GM12878 (cell line): ENCODE data around the gene FARS2. TPM values are rescaled to one million over a fixed set of nuclear protein-coding genes. Genes with fewer than 3 reads are reported as not detected.

Source experiments
- ATAC-seq: fragments of 200-7000 bp; cut with Tn5 transposase; 3 replicates; pipeline ENCODE4 v1.9.1; 2020; ENCODE audit warnings: mild to moderate bottlenecking, moderate library complexity
- BruUV-seq: library from RNA; stranded (reverse); fragments of 400-500 nt; replicated peaks from 2 replicates; lab custom pipeline; 2021; lab: Mats Ljungman, UMichigan
- CTCF ChIA-PET: fragments of 300-600 bp; sonication (Branson Sonifier 250); formaldehyde crosslinking; extraction: SDS; loops from one replicate; lab custom pipeline; 2021; ENCODE audit warnings: inconsistent platforms; lab: Yijun Ruan, JAX
- POLR2A ChIA-PET: fragments of 350-600 bp; formaldehyde crosslinking; extraction: SDS; loops from one replicate; lab custom pipeline; 2021; ENCODE audit warnings: inconsistent platforms; lab: Charles Lee
- RAD21 ChIA-PET: fragments of 300-600 bp; sonication (Branson Sonifier 250); formaldehyde crosslinking; loops from one replicate; lab custom pipeline; 2023; ENCODE audit warnings: antibody characterized with exemption; ENCODE audit not compliant: unreplicated experiment; lab: Charles Lee
- SMC1A ChIA-PET: fragments of 300-600 bp; sonication (Branson Sonifier 250); formaldehyde crosslinking; loops from one replicate; lab custom pipeline; 2023; ENCODE audit not compliant: unreplicated experiment, uncharacterized antibody; lab: Charles Lee
- DNase-seq: peaks from one replicate; pipeline ENCODE4 v3.0.0-alpha.2; 2011; ENCODE audit warnings: low read depth, low spot score
- FAIRE-seq: peaks from 3 replicates; lab custom pipeline; 2011; peaks lifted over from hg19 to GRCh38; lab: Jason Lieb, UNC
- H2AFZ ChIP-seq: 2 replicates; pipeline ENCODE4 v1.6.0; 2011; ENCODE audit warnings: low read depth, low read length, control low read depth; ENCODE audit not compliant: control insufficient read depth
- H3K27ac ChIP-seq: 2 replicates; pipeline ENCODE4 v1.5.1; 2011; ENCODE audit warnings: control low read depth; ENCODE audit not compliant: control insufficient read depth, insufficient read depth
- H3K27me3 ChIP-seq, 2 experiments: replicated peaks in 1 of 2; 2 replicates each; pipeline versions ENCODE4 v1.6.0 to v1.6.1; 2011; ENCODE audit warnings: low read length in 1 of 2; ENCODE audit not compliant: control insufficient read depth in 2 of 2, insufficient read depth in 2 of 2
- H3K36me3 ChIP-seq, 2 experiments: 2 replicates each; pipeline ENCODE4 v1.5.1; 2011; ENCODE audit warnings: low read length in 1 of 2; ENCODE audit not compliant: control insufficient read depth in 2 of 2, insufficient read depth in 2 of 2
- H3K4me1 ChIP-seq: 2 replicates; pipeline ENCODE4 v1.6.1; 2011; ENCODE audit warnings: mild to moderate bottlenecking, low read length, moderate library complexity, mixed read lengths; ENCODE audit not compliant: control insufficient read depth, insufficient read depth
- H3K4me2 ChIP-seq: 2 replicates; pipeline ENCODE4 v1.6.0; 2011; ENCODE audit warnings: control low read depth; ENCODE audit not compliant: control insufficient read depth, insufficient read depth
- H3K4me3 ChIP-seq: fragments of 200-600 bp; sonication (generic); 2 replicates; pipeline ENCODE4 v1.5.1; 2016
- H3K79me2 ChIP-seq: 2 replicates; pipeline ENCODE4 v1.6.0; 2011; ENCODE audit warnings: low read length; ENCODE audit not compliant: control insufficient read depth, insufficient read depth
- H3K9ac ChIP-seq: 2 replicates; pipeline ENCODE4 v1.8.0; 2011; ENCODE audit warnings: low read length, control low read depth, mixed read lengths; ENCODE audit not compliant: control insufficient read depth, insufficient read depth
- H3K9me3 ChIP-seq: replicated peaks from 3 replicates; pipeline ENCODE4 v1.5.1; 2011; ENCODE audit warnings: mild to moderate bottlenecking, low read length; ENCODE audit not compliant: control insufficient read depth, insufficient read depth
- H4K20me1 ChIP-seq: 2 replicates; pipeline ENCODE4 v1.6.0; 2011; ENCODE audit not compliant: control insufficient read depth, insufficient read depth
- E4F1 ChIP-seq: fragments of 450-650 bp; IDR thresholded peaks from 2 replicates; pipeline ENCODE4 v1.6.1; 2018; ENCODE audit warnings: borderline replicate concordance, mild to moderate bottlenecking; ENCODE audit not compliant: partially characterized antibody
- HCFC1 ChIP-seq: fragments of 150-350 bp; IDR thresholded peaks from 2 replicates; pipeline ENCODE4 v1.6.1; 2014; ENCODE audit warnings: low read length
- NR2C2 ChIP-seq: IDR thresholded peaks from 2 replicates; pipeline ENCODE4 v1.6.1; 2011; ENCODE audit warnings: borderline replicate concordance, low read depth; ENCODE audit not compliant: control insufficient read depth, insufficient read length
- POU2F2 ChIP-seq: IDR thresholded peaks from 3 replicates; pipeline ENCODE4 v1.6.1; 2011; ENCODE audit warnings: low read depth, mild to moderate bottlenecking, low read length, borderline replicate concordance
- ZZZ3 ChIP-seq: IDR thresholded peaks from 2 replicates; pipeline ENCODE4 v1.6.1; 2011; ENCODE audit warnings: low read depth; ENCODE audit not compliant: control insufficient read depth, insufficient read length
- whole genome bisulfite sequencing: methylation state at CpG from one replicate; pipeline ENCODE4 v1.1.6; 2016; ENCODE audit warnings: low lambda C conversion rate; ENCODE audit not compliant: insufficient replicate concordance, insufficient coverage; ENCODE audit errors: missing lambda C conversion rate; 5-methylcytosine and 5-hydroxymethylcytosine counted together
- in situ Hi-C: fragments of 300-500 bp; cut with MboI; formaldehyde crosslinking; loops from 9 replicates; pipeline ENCODE4 v1.14.3; 2018; ENCODE audit warnings: mixed read lengths
- intact Hi-C: fragments of 100-400 bp; cut with micrococcal nuclease; formaldehyde crosslinking; loops from one replicate; pipeline ENCODE4 v1.14.2; 2022; ENCODE audit not compliant: unreplicated experiment
- polyA plus RNA-seq, 11 experiments: library from polyadenylated mRNA; depleted of rRNA in 4 of 11; unstranded in 6 of 11; stranded (reverse) in 5 of 11; fragments of >200 nt; fragmentation: Nextera tagmentation in 4 of 11; fragmentation: Illumina TruSeq in 1 of 11; extraction: Ambion mirVana in 4 of 11; extraction: Trizol in 1 of 11; gene quantifications; 1 replicate in 1 of 11; 2 replicates in 10 of 11; pipeline versions ENCODE4 v1.2.1 to v1.2.3, GENCODE V29; 2011 to 2016; ENCODE audit warnings: inconsistent platforms in 2 of 11, missing spikeins in 2 of 11, low read depth in 1 of 11
- total RNA-seq, 4 experiments: library from RNA; depleted of rRNA in 3 of 4; stranded (reverse); fragments of >200 nt in 3 of 4; fragmentation: Illumina TruSeq in 1 of 4; extraction: Trizol in 1 of 4; gene quantifications; 2 replicates each; pipeline versions ENCODE4 v1.2.1 to v1.2.3, GENCODE V29; 2013 to 2021
- TF ChIP-seq, protein P1 (sequence below): fragments of 450-650 bp; IDR thresholded peaks from 2 replicates; pipeline ENCODE4 v1.6.1; 2017; ENCODE audit warnings: mild to moderate bottlenecking

FARS2 gene
- total and polyA plus RNA-seq, 10 of the 15 experiments (the other 5 are each of a cell fraction or from before 2014, with no cell fraction given) = 16.8 to 46.7 (median 25.6) TPM

DNA sequence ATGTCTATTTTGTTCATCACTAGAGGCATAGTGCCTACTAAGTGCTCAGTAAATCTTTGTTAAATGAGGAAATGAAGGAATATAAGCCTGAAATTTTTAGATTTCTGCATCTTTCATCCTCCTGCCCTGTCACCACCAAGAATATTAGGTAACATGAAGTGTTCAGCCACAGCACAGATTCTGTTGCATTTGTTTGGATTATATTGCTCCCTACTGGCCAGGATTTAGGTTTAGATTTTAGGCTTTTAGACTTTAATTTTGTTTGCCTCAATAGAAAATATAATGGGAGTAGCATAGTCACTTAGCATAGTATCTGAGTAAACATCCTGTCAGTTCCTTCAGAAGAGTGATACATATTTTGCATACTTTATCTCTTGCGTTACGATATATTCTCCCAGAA is 14.2 kb downstream of the FARS2 start (continued):
- TF ChIP-seq, protein P1, sequence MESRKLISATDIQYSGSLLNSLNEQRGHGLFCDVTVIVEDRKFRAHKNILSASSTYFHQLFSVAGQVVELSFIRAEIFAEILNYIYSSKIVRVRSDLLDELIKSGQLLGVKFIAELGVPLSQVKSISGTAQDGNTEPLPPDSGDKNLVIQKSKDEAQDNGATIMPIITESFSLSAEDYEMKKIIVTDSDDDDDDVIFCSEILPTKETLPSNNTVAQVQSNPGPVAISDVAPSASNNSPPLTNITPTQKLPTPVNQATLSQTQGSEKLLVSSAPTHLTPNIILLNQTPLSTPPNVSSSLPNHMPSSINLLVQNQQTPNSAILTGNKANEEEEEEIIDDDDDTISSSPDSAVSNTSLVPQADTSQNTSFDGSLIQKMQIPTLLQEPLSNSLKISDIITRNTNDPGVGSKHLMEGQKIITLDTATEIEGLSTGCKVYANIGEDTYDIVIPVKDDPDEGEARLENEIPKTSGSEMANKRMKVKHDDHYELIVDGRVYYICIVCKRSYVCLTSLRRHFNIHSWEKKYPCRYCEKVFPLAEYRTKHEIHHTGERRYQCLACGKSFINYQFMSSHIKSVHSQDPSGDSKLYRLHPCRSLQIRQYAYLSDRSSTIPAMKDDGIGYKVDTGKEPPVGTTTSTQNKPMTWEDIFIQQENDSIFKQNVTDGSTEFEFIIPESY = no peak
- TF ChIP-seq POU2F2 = no peak

DNA sequence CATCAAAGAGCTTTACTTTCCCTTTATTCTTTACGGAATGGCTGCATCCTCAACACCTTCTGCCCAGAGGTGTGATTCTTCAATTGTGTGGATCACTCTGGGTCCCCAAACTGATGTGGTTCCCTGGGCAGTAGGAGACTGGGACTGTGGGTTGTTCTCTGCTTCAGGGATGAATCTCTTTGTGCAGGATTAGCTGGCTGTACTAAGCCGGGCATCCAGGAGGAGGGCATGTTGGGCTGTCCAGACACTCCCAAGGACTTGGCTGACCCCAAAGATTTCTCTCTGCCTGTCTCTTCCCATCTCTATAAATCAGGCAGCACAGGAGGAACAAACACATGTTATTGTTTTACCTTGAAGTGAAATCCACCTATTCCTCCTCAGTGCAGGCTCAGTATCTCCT is 15.3 kb downstream of the FARS2 start:
- ATAC-seq = no peak
- intact Hi-C loops = no loop called here

More for the DNA sequence above, 15.3 kb downstream of the FARS2 start:
- Histone ChIP-seq H3K79me2 (no peaks in the 10 kb centered on the region; the same call in none of the 2 replicates), H4K20me1 (no peaks in the 10 kb centered on the region), H3K4me1 (peaks cover 21% of the 10 kb centered on the region), H3K4me3 (no peak overlapping the region), H3K4me2 (no peak overlapping the region), H3K27me3 (no peaks in the 10 kb centered on the region), H3K9me3 (no peaks in the 10 kb centered on the region), H3K36me3 (no peaks in the 10 kb centered on the region; a peak in 1 of 4 replicates), H3K27ac (no peak overlapping the region), H3K9ac (no peak overlapping the region), H2AFZ (no peak overlapping the region)
- 96% methylated on average over 2 of the region's 2 CpGs for WGBS
- POLR2A ChIA-PET = interaction anchor here (1.6 kb wide), 1 partner anchor 10 kb away, joined by 7 read pairs; no protein-coding TSS in a partner anchor
- RAD21 ChIA-PET = interaction anchor here (1.1 to 3.0 kb wide), 2 partner anchors 11 to 26 kb away, joined by 3 to 13 read pairs; no protein-coding TSS in a partner anchor
- in situ Hi-C loops = no loop called here
- no peak for DNase-seq
- no TSS peak for BruUV-seq
- SMC1A ChIA-PET = interaction anchor here (0.8 to 2.2 kb wide), 8 partner anchors 10 to 136 kb away, joined by 3 to 22 read pairs (median 4); no protein-coding TSS in a partner anchor
- TF ChIP-seq HCFC1 (no peak), E4F1 (no peak), ZZZ3 (no peak), NR2C2 (no peak)
- FAIRE-seq = no peak
- CTCF ChIA-PET = interaction anchor here (0.7 to 3.6 kb wide), 8 partner anchors 10 to 664 kb away, joined by 3 to 21 read pairs (median 4); partner anchors contain the start of genes FARS2 and LYRM4
